SK-N-SH treated with all-trans-retinoic acid at 6 μM for 48 hours (cell line): Measurements from ENCODE around the gene EPS8.

ENCODE experiments used
- ATAC-seq: fragments of 200-7000 bp; cut with Tn5 transposase; 3 replicates; pipeline ENCODE4 v1.9.1; 2020; ENCODE audit warnings: mild to moderate bottlenecking, moderate library complexity
- ARNTL ChIP-seq: fragments of 450-650 bp; formaldehyde crosslinking; IDR thresholded peaks from 2 replicates; pipeline ENCODE4 v1.5.0; 2020; ENCODE audit warnings: low read depth, mild to moderate bottlenecking, moderate library complexity, borderline replicate concordance
- BACH2 ChIP-seq: fragments of 250-450 bp; sonication (Bioruptor Pico); IDR thresholded peaks from 2 replicates; pipeline ENCODE4 v1.9.0; 2021; ENCODE audit warnings: mild to moderate bottlenecking, borderline replicate concordance
- CREB5 ChIP-seq: fragments of 250-450 bp; sonication (Bioruptor Pico); IDR thresholded peaks from 2 replicates; pipeline ENCODE4 v1.5.1; 2020; ENCODE audit warnings: low read depth, mild to moderate bottlenecking, moderate library complexity
- CSDC2 ChIP-seq: fragments of 250-450 bp; sonication (Bioruptor Pico); IDR thresholded peaks from 2 replicates; pipeline ENCODE4 v1.5.0; 2020; ENCODE audit warnings: mild to moderate bottlenecking, moderate library complexity
- CSRNP3 ChIP-seq: fragments of 250-450 bp; sonication (Bioruptor Pico); IDR thresholded peaks from 2 replicates; pipeline ENCODE4 v1.5.1; 2021; ENCODE audit warnings: mild to moderate bottlenecking, moderate library complexity
- ESRRG ChIP-seq: fragments of 250-450 bp; sonication (Bioruptor Pico); IDR thresholded peaks from 2 replicates; pipeline ENCODE4 v1.6.1; 2021; ENCODE audit warnings: mild to moderate bottlenecking
- GLIS3 ChIP-seq: fragments of 250-450 bp; sonication (Bioruptor Pico); IDR thresholded peaks from 2 replicates; pipeline ENCODE4 v1.5.0; 2020; ENCODE audit warnings: mild to moderate bottlenecking, moderate library complexity
- ISL1 ChIP-seq: fragments of 250-450 bp; sonication (Bioruptor Pico); IDR thresholded peaks from 2 replicates; pipeline ENCODE4 v2.1.2; 2022; ENCODE audit warnings: mild to moderate bottlenecking, moderate library complexity
- PATZ1 ChIP-seq: fragments of 250-450 bp; sonication (Bioruptor Pico); IDR thresholded peaks from 2 replicates; pipeline ENCODE4 v1.8.0; 2020; ENCODE audit warnings: mild to moderate bottlenecking, moderate library complexity, borderline replicate concordance
- PPARA ChIP-seq: fragments of 250-450 bp; sonication (Bioruptor Pico); IDR thresholded peaks from 2 replicates; pipeline ENCODE4 v1.5.0; 2020; ENCODE audit warnings: mild to moderate bottlenecking, borderline replicate concordance
- RARB ChIP-seq: fragments of 250-450 bp; sonication (Bioruptor Pico); IDR thresholded peaks from 2 replicates; pipeline ENCODE4 v1.8.0; 2021; ENCODE audit warnings: mild to moderate bottlenecking, moderate library complexity
- SNAI2 ChIP-seq: fragments of 250-450 bp; sonication (Bioruptor Pico); IDR thresholded peaks from 2 replicates; pipeline ENCODE4 v1.5.0; 2020; ENCODE audit warnings: mild to moderate bottlenecking, moderate library complexity
- TCF4 ChIP-seq: fragments of 250-450 bp; sonication (Bioruptor Pico); IDR thresholded peaks from 2 replicates; pipeline ENCODE4 v1.8.0; 2021; ENCODE audit warnings: mild to moderate bottlenecking, moderate library complexity, borderline replicate concordance
- TOX ChIP-seq: fragments of 250-450 bp; sonication (Bioruptor Pico); IDR thresholded peaks from 2 replicates; pipeline ENCODE4 v1.8.0; 2021; ENCODE audit warnings: mild to moderate bottlenecking, moderate library complexity, borderline replicate concordance
- TSHZ2 ChIP-seq: fragments of 250-450 bp; sonication (Bioruptor Pico); IDR thresholded peaks from 2 replicates; pipeline ENCODE4 v1.5.0; 2020; ENCODE audit warnings: mild to moderate bottlenecking, moderate library complexity
- ZFP3 ChIP-seq: fragments of 250-450 bp; sonication (Bioruptor Pico); IDR thresholded peaks from 2 replicates; pipeline ENCODE4 v1.5.0; 2020; ENCODE audit warnings: mild to moderate bottlenecking, moderate library complexity
- ZFP30 ChIP-seq: fragments of 450-650 bp; formaldehyde crosslinking; IDR thresholded peaks from 2 replicates; pipeline ENCODE4 v1.5.0; 2022; ENCODE audit warnings: mild to moderate bottlenecking, moderate library complexity
- ZNF565 ChIP-seq: fragments of 450-650 bp; formaldehyde crosslinking; conservative IDR thresholded peaks from 2 replicates; pipeline ENCODE4 v1.5.0; 2020; ENCODE audit warnings: low read depth, mild to moderate bottlenecking, moderate library complexity
- ZNF70 ChIP-seq: fragments of 450-650 bp; formaldehyde crosslinking; IDR thresholded peaks from 2 replicates; pipeline ENCODE4 v1.5.0; 2020; ENCODE audit warnings: mild to moderate bottlenecking, moderate library complexity
- ZNF8 ChIP-seq: fragments of 450-650 bp; formaldehyde crosslinking; IDR thresholded peaks from 2 replicates; pipeline ENCODE4 v1.5.0; 2020; ENCODE audit warnings: mild to moderate bottlenecking, moderate library complexity

EPS8 gene

GRCh38 chr12:15597125-15597830 lies 191.9 kb downstream of the EPS8 start:
- no peak for TF ChIP-seq CREB5 (CRISPR knock-in tag)
- TF ChIP-seq RARB (CRISPR knock-in tag), result no peak
- TF ChIP-seq ESRRG (CRISPR knock-in tag), result no peak
- no peak for TF ChIP-seq TOX
- TF ChIP-seq ZFP3 (CRISPR knock-in tag), result no peak
- no peak for TF ChIP-seq CSRNP3
- TF ChIP-seq GLIS3 (CRISPR knock-in tag), result no peak
- TF ChIP-seq PPARA (CRISPR knock-in tag), result no peak
- no peak for TF ChIP-seq ZNF565 (CRISPR knock-in tag)
- TF ChIP-seq ZNF70, result no peak
- no peak for TF ChIP-seq CSDC2 (CRISPR knock-in tag)
- no peak for TF ChIP-seq ZFP30
- no peak for TF ChIP-seq ZNF8 (CRISPR knock-in tag)
- TF ChIP-seq TSHZ2 (CRISPR knock-in tag), result no peak
- TF ChIP-seq PATZ1 (CRISPR knock-in tag), result no peak
- no peak for TF ChIP-seq ARNTL (CRISPR knock-in tag)
- TF ChIP-seq SNAI2, result no peak
- no peak for ATAC-seq

GRCh38 chr12:15596174-15596573 lies 193.0 kb downstream of the EPS8 start:
- TF ChIP-seq ESRRG (CRISPR knock-in tag), result no peak
- TF ChIP-seq ZFP30, result no peak
- TF ChIP-seq CREB5 (CRISPR knock-in tag), result no peak
- TF ChIP-seq BACH2 (CRISPR knock-in tag), result no peak
- TF ChIP-seq ARNTL (CRISPR knock-in tag), result no peak
- TF ChIP-seq PATZ1 (CRISPR knock-in tag), result no peak
- ATAC-seq, result no peak

- peak; percentile 54 for ATAC-seq
- TF ChIP-seq TSHZ2 (CRISPR knock-in tag), result no peak
- TF ChIP-seq CSDC2 (CRISPR knock-in tag), result no peak
- no peak for TF ChIP-seq RARB (CRISPR knock-in tag)
- no peak for TF ChIP-seq ZNF8 (CRISPR knock-in tag)
- no peak for TF ChIP-seq ARNTL (CRISPR knock-in tag)
- no peak for TF ChIP-seq PPARA (CRISPR knock-in tag)
- TF ChIP-seq ISL1 (CRISPR knock-in tag), result no peak
- no peak for TF ChIP-seq TOX
- no peak for TF ChIP-seq SNAI2
- TF ChIP-seq PATZ1 (CRISPR knock-in tag), result no peak
- no peak for TF ChIP-seq ESRRG (CRISPR knock-in tag)
- TF ChIP-seq TCF4, result no peak
- TF ChIP-seq ZFP3 (CRISPR knock-in tag), result no peak
- TF ChIP-seq GLIS3 (CRISPR knock-in tag), result no peak
These were observed 196.3 kb downstream of the EPS8 start for GRCh38 chr12:15592934-15593333.
